Testis (tissue), 3 donors: ENCODE measurements around the gene LARGE1. TPM values are rescaled to one million over a fixed set of nuclear protein-coding genes. Genes with fewer than 3 reads are reported as not detected.

Source experiments
- DNase-seq: peaks from one replicate; pipeline ENCODE4 v3.0.0-alpha.2; 2019
- H3K27ac ChIP-seq, 2 donors: fragments of 200-600 bp; sonication (generic); one replicate each; pipeline ENCODE4 v1.5.1; 2019
- H3K27me3 ChIP-seq: fragments of 200-600 bp; sonication (generic); one replicate; pipeline ENCODE4 v1.5.1; 2019
- H3K36me3 ChIP-seq: fragments of 200-600 bp; sonication (generic); one replicate; pipeline ENCODE4 v1.5.1; 2017; ENCODE audit warnings: low read depth; ENCODE audit errors: missing control alignments
- H3K4me1 ChIP-seq: fragments of 200-600 bp; sonication (generic); one replicate; pipeline ENCODE4 v1.5.1; 2019
- H3K4me3 ChIP-seq, 2 donors: fragments of 200-600 bp; sonication (generic); one replicate each; pipeline ENCODE4 v1.5.1; 2017 to 2019
- H3K9me3 ChIP-seq: fragments of 200-600 bp; sonication (generic); one replicate; pipeline ENCODE4 v1.5.1; 2017
- CTCF ChIP-seq, 3 experiments: fragments of 450-650 bp in 2 of 3; fragments of 200-600 bp in 1 of 3; sonication (generic) in 1 of 3; IDR thresholded peaks; one replicate each; pipeline ENCODE4 v1.5.1; 2016 to 2019; ENCODE audit warnings: antibody characterized with exemption in 3 of 3, mild to moderate bottlenecking in 2 of 3, moderate library complexity in 1 of 3
- POLR2A ChIP-seq: fragments of 450-650 bp; IDR thresholded peaks from one replicate; pipeline ENCODE4 v1.6.1; 2017; ENCODE audit warnings: antibody characterized with exemption, mild to moderate bottlenecking, moderate library complexity
- WGBS, 2 donors: methylation state at CpG; one replicate each; pipeline ENCODE4 v1.1.5; 2018; 5-methylcytosine and 5-hydroxymethylcytosine counted together
- intact Hi-C: fragments of 100-400 bp; cut with DNase I; formaldehyde crosslinking; loops from one replicate; pipeline ENCODE4 v1.15.1; 2023; ENCODE audit warnings: low total_unique reads
- polyA plus RNA-seq: library from polyadenylated mRNA; stranded (reverse); fragments of 350-450 nt; fragmentation: Illumina TruSeq; extraction: RNeasy Lipid Tissue Mini Kit (QIAGEN cat#74804); gene quantifications from one replicate; pipeline ENCODE4 v1.2.3, GENCODE V29; 2014; ENCODE audit warnings: low read depth, low replicate concordance; ENCODE audit not compliant: insufficient read depth
- total RNA-seq, 2 donors: library from RNA; depleted of rRNA; stranded (reverse); fragments of >200 nt; gene quantifications; one replicate each; pipeline ENCODE4 v1.2.3, GENCODE V29; 2016

Gene LARGE1
- total and polyA plus RNA-seq, 3 donors from 2014 or later = 19.5 to 27.3 (median 21.8) TPM

GRCh38 chr22:33589297-33589696 is 331.0 kb downstream of the LARGE1 start:
- no peak overlapping the region for H3K4me3 ChIP-seq
- H3K36me3 ChIP-seq = no peaks in the 10 kb centered on the region
- no peak overlapping the region for H3K27ac ChIP-seq
- no peaks in the 10 kb centered on the region for H3K4me1 ChIP-seq
- intact Hi-C loops = no loop called here
- H3K9me3 ChIP-seq = no peaks in the 10 kb centered on the region
- TF ChIP-seq POLR2A (no peak), CTCF (IDR thresholded peaks at IDR 0.05) (no peak)
- no peaks in the 10 kb centered on the region for H3K27me3 ChIP-seq
- DNase-seq = no peak

GRCh38 chr22:33588860-33589259 is 331.4 kb downstream of the LARGE1 start:
- Histone ChIP-seq H3K27ac (no peak overlapping the region), H3K36me3 (no peaks in the 10 kb centered on the region), H3K9me3 (no peaks in the 10 kb centered on the region), H3K4me1 (no peaks in the 10 kb centered on the region), H3K27me3 (no peaks in the 10 kb centered on the region), H3K4me3 (no peak overlapping the region)
- DNase-seq = no peak
- intact Hi-C loops = no loop called here
- TF ChIP-seq CTCF (IDR thresholded peaks at IDR 0.05) (no peak), POLR2A (no peak)
- 90 to 91% methylated on average over 2 of the region's 2 CpGs for WGBS, 2 donors

- DNase-seq = no peak
- TF ChIP-seq POLR2A = no peak
- TF ChIP-seq CTCF (IDR thresholded peaks at IDR 0.05) = no peak
- H3K4me3 ChIP-seq = no peak overlapping the region
- no peaks in the 10 kb centered on the region for H3K36me3 ChIP-seq
- no peaks in the 10 kb centered on the region for H3K27me3 ChIP-seq
- no peaks in the 10 kb centered on the region for H3K9me3 ChIP-seq
- no peaks in the 10 kb centered on the region for H3K4me1 ChIP-seq
- intact Hi-C loops = no loop called here
- H3K27ac ChIP-seq = no peak overlapping the region
- 86 to 89% methylated on average over 5 of the region's 5 CpGs for WGBS, 2 donors
These were observed 336.1 kb downstream of the LARGE1 start for GRCh38 chr22:33584152-33584551.

- 95 to 100% methylated on average over 1 of the region's 1 CpG for WGBS, 2 donors
- intact Hi-C loops = no loop called here
- no peaks in the 10 kb centered on the region for H3K27me3 ChIP-seq
These were observed 337.4 kb downstream of the LARGE1 start for GRCh38 chr22:33582822-33583400.

More at GRCh38 chr22:33582822-33583400, 337.4 kb downstream of the LARGE1 start:
- H3K4me3 ChIP-seq = no peak overlapping the region
- no peak for TF ChIP-seq CTCF (IDR thresholded peaks at IDR 0.05)
- TF ChIP-seq POLR2A = no peak
- no peak for DNase-seq
- no peaks in the 10 kb centered on the region for H3K36me3 ChIP-seq
- H3K9me3 ChIP-seq = no peaks in the 10 kb centered on the region
- H3K4me1 ChIP-seq = no peaks in the 10 kb centered on the region
- H3K27ac ChIP-seq = no peak overlapping the region
